Tibial nerve (tissue), 4 donors: Measurements from ENCODE around the gene SIX5. TPM values are rescaled to one million over a fixed set of nuclear protein-coding genes. Genes with fewer than 3 reads are reported as not detected.

Experiments used
- DNase-seq, 2 donors: peaks; one replicate each; pipeline ENCODE4 v3.0.0-alpha.2; 2019; ENCODE audit warnings: low spot score in 2 of 2
- H3K27ac ChIP-seq, 4 donors: fragments of 200-600 bp; sonication (generic) in 3 of 4; one replicate each; pipeline ENCODE4 v1.5.1; 2017 to 2019; ENCODE audit warnings: mild to moderate bottlenecking in 1 of 4
- H3K27me3 ChIP-seq, 2 donors: fragments of 200-600 bp; sonication (generic) in 1 of 2; one replicate each; pipeline versions ENCODE4 v1.5.1 to v1.6.0; 2017 to 2019
- H3K36me3 ChIP-seq, 3 donors: fragments of 200-600 bp; sonication (generic); one replicate each; pipeline ENCODE4 v1.5.1; 2018 to 2019
- H3K4me1 ChIP-seq, 4 donors: fragments of 200-600 bp; sonication (generic) in 3 of 4; one replicate each; pipeline ENCODE4 v1.5.1; 2017 to 2019
- H3K4me3 ChIP-seq, 4 donors: fragments of 200-600 bp; sonication (generic) in 3 of 4; one replicate each; pipeline ENCODE4 v1.5.1; 2017 to 2019; ENCODE audit warnings: mild to moderate bottlenecking in 1 of 4, moderate library complexity in 1 of 4
- H3K9me3 ChIP-seq, 4 donors: fragments of 200-600 bp; sonication (generic) in 3 of 4; one replicate each; pipeline ENCODE4 v1.5.1; 2017 to 2019
- EP300 ChIP-seq, 2 donors: sonication (generic); formaldehyde crosslinking; IDR thresholded peaks; one replicate each; pipeline ENCODE4 v1.6.1; 2017; ENCODE audit warnings: antibody characterized with exemption in 2 of 2, mild to moderate bottlenecking in 1 of 2
- POLR2A ChIP-seq, 2 donors: fragments of 450-650 bp; IDR thresholded peaks; one replicate each; pipeline ENCODE4 v1.6.1; 2017; ENCODE audit warnings: antibody characterized with exemption in 2 of 2, mild to moderate bottlenecking in 2 of 2, moderate library complexity in 2 of 2
- WGBS, 2 donors: methylation state at CpG; one replicate each; pipeline ENCODE4 v1.1.5; 2018; 5-methylcytosine and 5-hydroxymethylcytosine counted together
- total RNA-seq, 4 donors: library from RNA; depleted of rRNA; stranded (reverse); fragments of >200 nt; gene quantifications; one replicate each; pipeline ENCODE4 v1.1.0, GENCODE V29; 2016
- TF ChIP-seq, protein P1 (sequence below), 5 experiments: fragments of 200-600 bp in 3 of 5; fragments of 450-650 bp in 2 of 5; sonication (generic) in 3 of 5; IDR thresholded peaks; one replicate each; pipeline ENCODE4 v1.5.1; 2016 to 2019; ENCODE audit warnings: antibody characterized with exemption in 5 of 5, mild to moderate bottlenecking in 3 of 5, moderate library complexity in 2 of 5

SIX5 gene
- total RNA-seq, 4 donors from 2014 or later, result 21.0 to 31.0 (median 22.9) TPM

DNA sequence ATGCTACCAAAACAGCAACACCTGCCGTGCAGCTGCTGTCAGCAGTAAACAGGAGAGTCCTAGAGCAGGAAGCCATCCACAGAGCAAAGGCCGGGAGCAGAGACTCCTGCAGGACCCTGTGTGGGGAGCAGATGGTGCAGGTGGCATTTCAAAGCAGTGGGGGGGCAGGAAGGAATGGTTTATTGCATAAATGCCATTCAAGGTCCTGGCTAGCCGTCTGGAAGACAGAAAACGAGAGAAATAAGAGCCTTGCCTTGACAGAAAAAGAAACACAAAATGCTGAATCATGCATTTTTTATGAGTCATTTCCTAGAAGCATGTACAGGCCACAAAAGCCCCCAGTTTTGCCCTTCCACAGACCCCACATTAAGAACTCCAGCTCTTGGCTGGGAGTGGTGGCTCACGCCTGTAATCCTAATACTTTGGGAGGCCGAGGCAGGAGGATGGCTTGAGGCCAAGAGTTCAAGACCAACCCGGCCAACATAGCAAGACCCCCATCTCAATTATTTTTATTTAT lies 40.6 kb upstream of the SIX5 start:
- H3K27me3 ChIP-seq, result peaks cover 0 to 5% of the 10 kb centered on the region in 2 donors
- no peak overlapping the region for H3K4me3 ChIP-seq
- WGBS, 2 donors, result 23 to 31% methylated on average over 7 of the region's 7 CpGs
- TF ChIP-seq POLR2A (IDR thresholded peaks at IDR 0.05), result no peak
- TF ChIP-seq, protein P1, sequence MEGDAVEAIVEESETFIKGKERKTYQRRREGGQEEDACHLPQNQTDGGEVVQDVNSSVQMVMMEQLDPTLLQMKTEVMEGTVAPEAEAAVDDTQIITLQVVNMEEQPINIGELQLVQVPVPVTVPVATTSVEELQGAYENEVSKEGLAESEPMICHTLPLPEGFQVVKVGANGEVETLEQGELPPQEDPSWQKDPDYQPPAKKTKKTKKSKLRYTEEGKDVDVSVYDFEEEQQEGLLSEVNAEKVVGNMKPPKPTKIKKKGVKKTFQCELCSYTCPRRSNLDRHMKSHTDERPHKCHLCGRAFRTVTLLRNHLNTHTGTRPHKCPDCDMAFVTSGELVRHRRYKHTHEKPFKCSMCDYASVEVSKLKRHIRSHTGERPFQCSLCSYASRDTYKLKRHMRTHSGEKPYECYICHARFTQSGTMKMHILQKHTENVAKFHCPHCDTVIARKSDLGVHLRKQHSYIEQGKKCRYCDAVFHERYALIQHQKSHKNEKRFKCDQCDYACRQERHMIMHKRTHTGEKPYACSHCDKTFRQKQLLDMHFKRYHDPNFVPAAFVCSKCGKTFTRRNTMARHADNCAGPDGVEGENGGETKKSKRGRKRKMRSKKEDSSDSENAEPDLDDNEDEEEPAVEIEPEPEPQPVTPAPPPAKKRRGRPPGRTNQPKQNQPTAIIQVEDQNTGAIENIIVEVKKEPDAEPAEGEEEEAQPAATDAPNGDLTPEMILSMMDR (IDR thresholded peaks at IDR 0.05), result no peak
- TF ChIP-seq EP300 (IDR thresholded peaks at IDR 0.05), result no peak
- peaks cover 0 to 5% (median 0%) of the 10 kb centered on the region in 3 donors for H3K36me3 ChIP-seq
- DNase-seq, result no peak
- H3K9me3 ChIP-seq, result no peaks in the 10 kb centered on the region
- H3K4me1 ChIP-seq, result peaks cover 0 to 6% (median 0%) of the 10 kb centered on the region in 4 donors
- no peak overlapping the region for H3K27ac ChIP-seq

DNA sequence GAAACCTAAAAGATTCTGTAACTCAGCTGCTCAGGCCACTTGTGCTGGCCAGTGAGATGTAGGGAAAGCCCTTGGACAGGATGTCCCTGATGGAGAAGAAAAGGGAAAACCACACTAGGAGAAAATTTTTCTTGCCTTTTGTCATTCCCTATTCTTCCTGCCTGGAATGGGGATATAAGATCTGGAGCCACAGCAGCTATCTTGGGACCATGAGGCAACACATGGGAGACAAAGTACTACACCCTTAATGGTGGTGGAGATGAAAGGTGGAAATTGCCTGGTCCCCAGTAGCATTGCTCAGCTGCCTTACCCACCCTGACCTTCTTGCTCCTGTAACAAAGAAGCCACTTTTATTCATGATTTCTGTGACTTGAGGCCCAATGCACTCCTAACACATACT lies 36.7 kb upstream of the SIX5 start:
- DNase-seq, result no peak

DNA sequence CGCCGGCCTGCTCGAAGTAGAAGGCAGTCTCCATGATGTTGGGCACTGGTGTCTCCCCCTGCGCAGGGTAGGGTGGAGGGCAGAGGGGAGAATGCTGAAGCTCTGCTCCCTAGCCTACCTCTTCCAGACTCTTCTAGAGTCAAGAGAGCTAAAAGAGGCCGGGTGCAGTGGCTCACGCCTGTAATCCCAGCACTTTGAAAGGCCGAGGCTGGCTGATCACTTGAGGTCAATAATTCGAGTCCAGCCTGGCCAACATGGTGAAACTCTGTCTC lies 35.8 kb upstream of the SIX5 start:
- Histone ChIP-seq H3K27ac (no peak overlapping the region), H3K4me3 (no peak overlapping the region), H3K9me3 (no peaks in the 10 kb centered on the region), H3K36me3 (no peaks in the 10 kb centered on the region), H3K4me1 (peaks cover 0 to 5% (median 0%) of the 10 kb centered on the region in 4 donors), H3K27me3 (peaks cover 0 to 8% of the 10 kb centered on the region in 2 donors)
- no peak for DNase-seq
- WGBS, 2 donors, result 83 to 87% methylated on average over 8 of the region's 8 CpGs
- TF ChIP-seq, protein P1 (IDR thresholded peaks at IDR 0.05), result no peak
- TF ChIP-seq EP300 (IDR thresholded peaks at IDR 0.05), result no peak
- no peak for TF ChIP-seq POLR2A (IDR thresholded peaks at IDR 0.05)

More for the DNA sequence above, 36.7 kb upstream of the SIX5 start:
- no peak overlapping the region for H3K4me3 ChIP-seq
- no peaks in the 10 kb centered on the region for H3K36me3 ChIP-seq
- H3K9me3 ChIP-seq, result no peaks in the 10 kb centered on the region
- peaks cover 0 to 8% of the 10 kb centered on the region in 2 donors for H3K27me3 ChIP-seq
- peaks cover 0 to 6% (median 0%) of the 10 kb centered on the region in 4 donors for H3K4me1 ChIP-seq
- TF ChIP-seq, protein P1 (IDR thresholded peaks at IDR 0.05), result no peak
- no peak for TF ChIP-seq EP300 (IDR thresholded peaks at IDR 0.05)
- TF ChIP-seq POLR2A (IDR thresholded peaks at IDR 0.05), result no peak
- no peak overlapping the region for H3K27ac ChIP-seq

DNA sequence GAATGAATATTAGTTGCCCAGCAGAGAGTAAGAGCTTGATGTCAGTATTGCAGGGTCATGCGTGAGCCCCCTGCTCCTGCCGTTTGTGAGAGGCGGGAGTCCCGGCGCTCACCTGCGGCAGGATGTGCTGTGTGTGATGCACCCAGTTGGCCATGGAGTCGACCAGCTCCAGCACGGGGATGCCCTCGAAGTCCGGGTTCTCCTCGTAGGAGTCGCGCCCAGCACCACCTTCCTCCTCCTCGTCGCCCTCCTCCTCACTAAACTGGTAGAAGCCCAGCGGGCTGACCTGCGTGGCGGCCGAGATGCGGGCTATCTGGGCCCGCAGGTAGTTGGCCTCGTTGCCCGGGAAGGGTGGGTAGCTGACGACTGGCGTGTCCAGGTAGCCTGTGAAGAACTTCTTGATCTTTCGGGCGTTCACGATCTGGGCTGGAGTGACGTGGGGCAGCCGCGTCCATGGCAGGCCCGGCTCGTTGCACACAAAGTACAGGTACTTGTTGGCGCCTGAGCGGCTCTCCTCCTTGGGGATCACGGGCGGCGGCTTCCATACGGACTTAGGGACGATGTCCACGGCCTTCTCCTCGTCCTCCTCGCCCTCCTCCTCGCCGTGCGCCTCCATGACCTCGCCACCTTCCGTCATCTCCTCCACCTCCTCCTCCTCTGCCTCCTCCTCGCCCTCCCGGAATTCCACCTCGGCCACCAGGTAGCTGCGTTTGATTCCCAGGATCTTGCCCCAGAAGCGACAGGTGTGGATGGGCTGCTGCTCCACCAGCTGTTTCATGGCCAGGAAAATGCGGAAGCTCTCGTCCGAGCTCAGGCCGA lies 35.3 kb upstream of the SIX5 start:
- 91% methylated on average over 51 to 56 of the region's 57 CpGs for WGBS, 2 donors
- peaks cover 0 to under 1% (median under 1%) of the 10 kb centered on the region in 4 donors for H3K4me1 ChIP-seq
- H3K27ac ChIP-seq, result no peak overlapping the region
- no peak overlapping the region for H3K4me3 ChIP-seq
- H3K36me3 ChIP-seq, result no peaks in the 10 kb centered on the region
- H3K9me3 ChIP-seq, result no peaks in the 10 kb centered on the region
- no peak for DNase-seq
- H3K27me3 ChIP-seq, result peaks cover 0 to 8% of the 10 kb centered on the region in 2 donors
- TF ChIP-seq POLR2A (IDR thresholded peaks at IDR 0.05) (no peak), EP300 (IDR thresholded peaks at IDR 0.05) (no peak)
- TF ChIP-seq, protein P1 (IDR thresholded peaks at IDR 0.05), result no peak

DNA sequence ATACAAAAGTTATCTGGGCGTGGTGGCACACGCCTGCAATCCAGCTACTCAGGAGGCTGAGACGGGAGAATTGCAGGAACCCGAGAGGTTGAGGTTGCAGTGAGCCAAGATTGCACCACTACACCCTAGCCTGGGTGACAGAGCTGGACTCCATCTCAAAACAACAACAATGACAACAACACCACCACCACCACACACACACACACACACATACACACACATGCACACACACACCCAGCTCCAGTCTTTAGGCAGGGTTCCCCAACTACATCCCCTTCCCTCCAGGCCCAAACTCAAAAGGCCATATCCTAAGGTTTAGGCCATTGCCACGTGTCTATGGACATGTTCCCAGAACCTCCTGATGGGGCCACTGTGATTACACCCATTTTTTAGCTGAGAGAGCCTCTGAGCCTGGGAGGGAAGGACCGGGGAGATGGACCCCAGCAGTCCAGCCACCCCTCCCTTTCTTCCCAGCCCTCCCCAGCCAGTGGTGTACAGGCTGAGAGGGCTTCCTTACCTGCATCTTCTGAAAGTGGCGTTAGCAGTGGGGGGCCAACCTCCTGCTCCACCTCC lies 32.6 kb upstream of the SIX5 start:
- DNase-seq, result no peak
- TF ChIP-seq POLR2A (IDR thresholded peaks at IDR 0.05) (no peak), EP300 (IDR thresholded peaks at IDR 0.05) (no peak)
- TF ChIP-seq, protein P1 (IDR thresholded peaks at IDR 0.05), result no peak
- Histone ChIP-seq H3K9me3 (no peaks in the 10 kb centered on the region), H3K27me3 (peaks cover 0 to 8% of the 10 kb centered on the region in 2 donors), H3K4me1 (peaks cover 0 to 8% (median 3%) of the 10 kb centered on the region in 4 donors), H3K27ac (no peak overlapping the region), H3K36me3 (no peaks in the 10 kb centered on the region), H3K4me3 (no peak overlapping the region)
- WGBS, 2 donors, result 66 to 72% methylated on average over 7 of the region's 7 CpGs
